Measurements from ENCODE around the gene S100A11.
A peak's percentile ranks its signal among the peaks of the same experiment; 100 is the strongest.

S100A11 gene

GRCh38 chr1:152038871-152039270 is 2.1 kb upstream of the S100A11 start:
- DNase-seq: no peak

GRCh38 chr1:152035539-152036266 is 1.1 kb downstream of the S100A11 start:
- DNase-seq: peak; percentile 22 to 33

GRCh38 chr1:152034654-152035538 is 1.9 kb downstream of the S100A11 start:
- DNase-seq: peak; percentile 61 to 74

GRCh38 chr1:152034324-152034653 is 2.5 kb downstream of the S100A11 start:
- DNase-seq: no peak

GRCh38 chr1:152029929-152030211 is 6.9 kb downstream of the S100A11 start:
- DNase-seq: no peak

- peak in 1 of 2 donors; percentile 11 for DNase-seq
Observed at GRCh38 chr1:152029144-152029928, 7.5 kb downstream of the S100A11 start.

- no peak for DNase-seq
Observed at GRCh38 chr1:152026895-152027294, 9.9 kb downstream of the S100A11 start.

GRCh38 chr1:152024223-152024622 is 12.6 kb downstream of the S100A11 start:
- no peak for DNase-seq

- DNase-seq: no peak
Observed at GRCh38 chr1:152023221-152023620, 13.6 kb downstream of the S100A11 start.

GRCh38 chr1:152022474-152022873 is 14.3 kb downstream of the S100A11 start:
- no peak for DNase-seq

GRCh38 chr1:152021569-152021968 is 15.2 kb downstream of the S100A11 start:
- DNase-seq: no peak

- no peak for DNase-seq
Observed at GRCh38 chr1:152020849-152021248, 16.0 kb downstream of the S100A11 start.

- no peak for DNase-seq
Observed at GRCh38 chr1:152018537-152018936, 18.3 kb downstream of the S100A11 start.

- no peak for DNase-seq
Observed at GRCh38 chr1:152015766-152016165, 21.0 kb downstream of the S100A11 start.

- DNase-seq: no peak
Observed at GRCh38 chr1:152014943-152015342, 21.9 kb downstream of the S100A11 start.

- peak; percentile 44 to 46 for DNase-seq
Observed at GRCh38 chr1:152013664-152014237, 23.1 kb downstream of the S100A11 start.

- no peak for DNase-seq
Observed at GRCh38 chr1:152009691-152010090, 27.1 kb downstream of the S100A11 start.

- no peak for DNase-seq
Observed at GRCh38 chr1:152007047-152007446, 29.8 kb downstream of the S100A11 start.

GRCh38 chr1:152005360-152005912 is 31.4 kb downstream of the S100A11 start:
- DNase-seq: no peak

- no peak for DNase-seq
Observed at GRCh38 chr1:152003846-152004442, 32.9 kb downstream of the S100A11 start.

- no peak for DNase-seq
Observed at GRCh38 chr1:152002960-152003359, 33.8 kb downstream of the S100A11 start.

Data from CD4-positive, alpha-beta T cell treated with Interleukin-1 beta for 1 hour (primary cell).